ENCODE measurements around the gene LZTS3.
"Not testable (repeated sequence)": the region's sequence is repeated elsewhere in the genome, so short reads cannot be mapped to it uniquely, and the experiment has no call there.

Gene LZTS3

GRCh38 chr20:3172933-3173609 lies at the start of gene LZTS3:
LZTS3 (minus strand) TSS chr20:3173549; CDS start chr20:3167163, 6,386 bp downstream.
- peak; percentile 69 for DNase-seq (ENCODE audit: low read depth in 3 of 3, low spot score in 1 of 3)

GRCh38 chr20:3221398-3222226 lies 48.3 kb upstream of the LZTS3 start:
- DNase-seq (ENCODE audit: low read depth in 3 of 3, low spot score in 1 of 3), result no peak

- peak; percentile 37 to 73 (median 55) for DNase-seq (ENCODE audit: low read depth in 3 of 3, low spot score in 1 of 3)
Measured at GRCh38 chr20:3218307-3218988, 45.1 kb upstream of the LZTS3 start.

- DNase-seq (ENCODE audit: low read depth in 3 of 3, low spot score in 1 of 3), result not testable (repeated sequence)
Measured at GRCh38 chr20:3215359-3215917, 42.1 kb upstream of the LZTS3 start.

- no peak for DNase-seq (ENCODE audit: low read depth in 3 of 3, low spot score in 1 of 3)
Measured at GRCh38 chr20:3213226-3213625, 39.9 kb upstream of the LZTS3 start.

- DNase-seq (ENCODE audit: low read depth in 3 of 3, low spot score in 1 of 3), result no peak
Measured at GRCh38 chr20:3210346-3210745, 37.0 kb upstream of the LZTS3 start.

- DNase-seq (ENCODE audit: low read depth in 3 of 3, low spot score in 1 of 3), result no peak
Measured at GRCh38 chr20:3209946-3210317, 36.6 kb upstream of the LZTS3 start.

GRCh38 chr20:3209257-3209945 lies 36.1 kb upstream of the LZTS3 start, which contains the start of gene ITPA:
ITPA (plus strand) TSS chr20:3209498; CDS start chr20:3209552, 54 bp downstream.
- DNase-seq (ENCODE audit: low read depth in 3 of 3, low spot score in 1 of 3), result peak in 1 of 3 donors; percentile 42

- DNase-seq (ENCODE audit: low read depth in 3 of 3, low spot score in 1 of 3), result no peak
Measured at GRCh38 chr20:3208786-3209256, 35.5 kb upstream of the LZTS3 start.

GRCh38 chr20:3204124-3204794 lies 30.9 kb upstream of the LZTS3 start, which contains the start of gene DDRGK1:
DDRGK1 (minus strand) TSS chr20:3204682; CDS start chr20:3204627, 55 bp downstream.
- peak; percentile 75 to 92 (median 81) for DNase-seq (ENCODE audit: low read depth in 3 of 3, low spot score in 1 of 3)

GRCh38 chr20:3203315-3204123 lies 30.2 kb upstream of the LZTS3 start:
- no peak for DNase-seq (ENCODE audit: low read depth in 3 of 3, low spot score in 1 of 3)

- no peak for DNase-seq (ENCODE audit: low read depth in 3 of 3, low spot score in 1 of 3)
Measured at GRCh38 chr20:3202965-3203314, 29.6 kb upstream of the LZTS3 start.

GRCh38 chr20:3199976-3200755 lies 26.8 kb upstream of the LZTS3 start:
- no peak for DNase-seq (ENCODE audit: low read depth in 3 of 3, low spot score in 1 of 3)

GRCh38 chr20:3199206-3199605 lies 25.9 kb upstream of the LZTS3 start:
- DNase-seq (ENCODE audit: low read depth in 3 of 3, low spot score in 1 of 3), result no peak

GRCh38 chr20:3195590-3196237 lies 22.4 kb upstream of the LZTS3 start:
- DNase-seq (ENCODE audit: low read depth in 3 of 3, low spot score in 1 of 3), result no peak

- DNase-seq (ENCODE audit: low read depth in 3 of 3, low spot score in 1 of 3), result no peak
Measured at GRCh38 chr20:3194617-3195280, 21.4 kb upstream of the LZTS3 start.

- no peak for DNase-seq (ENCODE audit: low read depth in 3 of 3, low spot score in 1 of 3)
Measured at GRCh38 chr20:3193806-3194616, 20.7 kb upstream of the LZTS3 start.
